Stimulated activated naive CD8-positive, alpha-beta T cell treated with anti-CD3 and anti-CD28 coated beads, Interleukin-15, Interleukin-2, amounts not matched to agents 100 U/mL and 50 U/mL, for 24 hours (primary cell): ENCODE measurements around the gene LYRM7.
"Not testable (repeated sequence)": the region's sequence is repeated elsewhere in the genome, so short reads cannot be mapped to it uniquely, and the experiment has no call there.

Source experiments
- ATAC-seq: fragments of 150-1000 bp; cut with Tn5 transposase; one replicate; pipeline ENCODE4 v1.10.0; 2021
- DNase-seq: peaks from one replicate; pipeline ENCODE4 v3.0.0; 2021

Gene LYRM7

GRCh38 chr5:131221008-131221703 is 50.4 kb downstream of the LYRM7 start:
- DNase-seq (no peak), ATAC-seq (no peak)

GRCh38 chr5:131221888-131222287 is 51.1 kb downstream of the LYRM7 start:
- DNase-seq (no peak), ATAC-seq (no peak)

- no peak for ATAC-seq
- no peak for DNase-seq
Measured at GRCh38 chr5:131222731-131223130, 52.0 kb downstream of the LYRM7 start.

GRCh38 chr5:131223751-131224386 is 53.1 kb downstream of the LYRM7 start:
- DNase-seq (no peak), ATAC-seq (no peak)

- ATAC-seq (peak; percentile 74), DNase-seq (no peak)
Measured at GRCh38 chr5:131224387-131225201, 53.9 kb downstream of the LYRM7 start.

GRCh38 chr5:131225282-131225974 is 54.7 kb downstream of the LYRM7 start:
- no peak for ATAC-seq
- DNase-seq: no peak

- no peak for DNase-seq
- ATAC-seq: no peak
Measured at GRCh38 chr5:131226899-131227298, 56.2 kb downstream of the LYRM7 start.

- ATAC-seq (no peak), DNase-seq (no peak)
Measured at GRCh38 chr5:131228646-131229045, 57.9 kb downstream of the LYRM7 start.

- DNase-seq (no peak), ATAC-seq (no peak)
Measured at GRCh38 chr5:131229623-131230022, 58.9 kb downstream of the LYRM7 start.

- DNase-seq (no peak), ATAC-seq (no peak)
Measured at GRCh38 chr5:131230406-131230805, 59.7 kb downstream of the LYRM7 start.

- no peak for DNase-seq
- no peak for ATAC-seq
Measured at GRCh38 chr5:131239686-131240085, 68.9 kb downstream of the LYRM7 start.

- DNase-seq: no peak
- peak; percentile 96 for ATAC-seq
Measured at GRCh38 chr5:131242728-131243255, 72.0 kb downstream of the LYRM7 start.

- DNase-seq: no peak
- ATAC-seq: no peak
Measured at GRCh38 chr5:131245312-131245711, 74.6 kb downstream of the LYRM7 start.

- DNase-seq (no peak), ATAC-seq (no peak)
Measured at GRCh38 chr5:131245948-131246347, 75.2 kb downstream of the LYRM7 start.

- no peak for ATAC-seq
- DNase-seq: no peak
Measured at GRCh38 chr5:131246504-131246903, 75.8 kb downstream of the LYRM7 start.

- ATAC-seq (no peak), DNase-seq (no peak)
Measured at GRCh38 chr5:131250751-131251475, 80.2 kb downstream of the LYRM7 start.

- ATAC-seq (peak; percentile 76), DNase-seq (peak; percentile 78)
Measured at GRCh38 chr5:131252824-131253171, 82.1 kb downstream of the LYRM7 start.

- ATAC-seq, DNase-seq: not testable (repeated sequence)
Measured at GRCh38 chr5:131254025-131254424, 83.3 kb downstream of the LYRM7 start.

- ATAC-seq: peak; percentile 28
- no peak for DNase-seq
Measured at GRCh38 chr5:131254741-131255140, 84.0 kb downstream of the LYRM7 start.
